GM12878 (cell line): Measurements from ENCODE around the gene CSF1. TPM values are rescaled to one million over a fixed set of nuclear protein-coding genes. Genes with fewer than 3 reads are reported as not detected.
"Not testable (repeated sequence)": the region's sequence is repeated elsewhere in the genome, so short reads cannot be mapped to it uniquely, and the experiment has no call there.

ENCODE experiments used
- ATAC-seq: fragments of 200-7000 bp; cut with Tn5 transposase; 3 replicates; pipeline ENCODE4 v1.9.1; 2020; ENCODE audit warnings: mild to moderate bottlenecking, moderate library complexity
- BruUV-seq: library from RNA; stranded (reverse); fragments of 400-500 nt; replicated peaks from 2 replicates; lab custom pipeline; 2021; lab: Mats Ljungman, UMichigan
- CTCF ChIA-PET: fragments of 300-600 bp; sonication (Branson Sonifier 250); formaldehyde crosslinking; extraction: SDS; loops from one replicate; lab custom pipeline; 2021; ENCODE audit warnings: inconsistent platforms; lab: Yijun Ruan, JAX
- POLR2A ChIA-PET: fragments of 350-600 bp; formaldehyde crosslinking; extraction: SDS; loops from one replicate; lab custom pipeline; 2021; ENCODE audit warnings: inconsistent platforms; lab: Charles Lee
- RAD21 ChIA-PET: fragments of 300-600 bp; sonication (Branson Sonifier 250); formaldehyde crosslinking; loops from one replicate; lab custom pipeline; 2023; ENCODE audit warnings: antibody characterized with exemption; ENCODE audit not compliant: unreplicated experiment; lab: Charles Lee
- SMC1A ChIA-PET: fragments of 300-600 bp; sonication (Branson Sonifier 250); formaldehyde crosslinking; loops from one replicate; lab custom pipeline; 2023; ENCODE audit not compliant: unreplicated experiment, uncharacterized antibody; lab: Charles Lee
- DNase-seq: peaks from one replicate; pipeline ENCODE4 v3.0.0-alpha.2; 2011; ENCODE audit warnings: low read depth, low spot score
- FAIRE-seq: peaks from 3 replicates; lab custom pipeline; 2011; peaks lifted over from hg19 to GRCh38; lab: Jason Lieb, UNC
- H2AFZ ChIP-seq: 2 replicates; pipeline ENCODE4 v1.6.0; 2011; ENCODE audit warnings: low read depth, low read length, control low read depth; ENCODE audit not compliant: control insufficient read depth
- H3K27ac ChIP-seq: 2 replicates; pipeline ENCODE4 v1.5.1; 2011; ENCODE audit warnings: control low read depth; ENCODE audit not compliant: control insufficient read depth, insufficient read depth
- H3K27me3 ChIP-seq, 2 experiments: replicated peaks in 1 of 2; 2 replicates each; pipeline versions ENCODE4 v1.6.0 to v1.6.1; 2011; ENCODE audit warnings: low read length in 1 of 2; ENCODE audit not compliant: control insufficient read depth in 2 of 2, insufficient read depth in 2 of 2
- H3K36me3 ChIP-seq, 2 experiments: 2 replicates each; pipeline ENCODE4 v1.5.1; 2011; ENCODE audit warnings: low read length in 1 of 2; ENCODE audit not compliant: control insufficient read depth in 2 of 2, insufficient read depth in 2 of 2
- H3K4me1 ChIP-seq: 2 replicates; pipeline ENCODE4 v1.6.1; 2011; ENCODE audit warnings: mild to moderate bottlenecking, low read length, moderate library complexity, mixed read lengths; ENCODE audit not compliant: control insufficient read depth, insufficient read depth
- H3K4me2 ChIP-seq: 2 replicates; pipeline ENCODE4 v1.6.0; 2011; ENCODE audit warnings: control low read depth; ENCODE audit not compliant: control insufficient read depth, insufficient read depth
- H3K4me3 ChIP-seq: fragments of 200-600 bp; sonication (generic); 2 replicates; pipeline ENCODE4 v1.5.1; 2016
- H3K79me2 ChIP-seq: 2 replicates; pipeline ENCODE4 v1.6.0; 2011; ENCODE audit warnings: low read length; ENCODE audit not compliant: control insufficient read depth, insufficient read depth
- H3K9ac ChIP-seq: 2 replicates; pipeline ENCODE4 v1.8.0; 2011; ENCODE audit warnings: low read length, control low read depth, mixed read lengths; ENCODE audit not compliant: control insufficient read depth, insufficient read depth
- H3K9me3 ChIP-seq: replicated peaks from 3 replicates; pipeline ENCODE4 v1.5.1; 2011; ENCODE audit warnings: mild to moderate bottlenecking, low read length; ENCODE audit not compliant: control insufficient read depth, insufficient read depth
- H4K20me1 ChIP-seq: 2 replicates; pipeline ENCODE4 v1.6.0; 2011; ENCODE audit not compliant: control insufficient read depth, insufficient read depth
- CEBPB ChIP-seq, 2 experiments: fragments of 150-350 bp in 1 of 2; IDR thresholded peaks; 2 replicates each; pipeline ENCODE4 v1.6.1; 2012 to 2014; ENCODE audit warnings: low read depth in 2 of 2, low read length in 2 of 2, borderline replicate concordance in 1 of 2, inconsistent platforms in 1 of 2
- CHD1 ChIP-seq: IDR thresholded peaks from 2 replicates; pipeline ENCODE4 v1.6.1; 2012; ENCODE audit warnings: low read depth, low read length, improper control_type of control experiment
- TBL1XR1 ChIP-seq: IDR thresholded peaks from 2 replicates; pipeline ENCODE4 v1.6.1; 2012; ENCODE audit warnings: low read depth, low read length, improper control_type of control experiment
- WGBS: methylation state at CpG from one replicate; pipeline ENCODE4 v1.1.6; 2016; ENCODE audit warnings: low lambda C conversion rate; ENCODE audit not compliant: insufficient replicate concordance, insufficient coverage; ENCODE audit errors: missing lambda C conversion rate; 5-methylcytosine and 5-hydroxymethylcytosine counted together
- in situ Hi-C: fragments of 300-500 bp; cut with MboI; formaldehyde crosslinking; loops from 9 replicates; pipeline ENCODE4 v1.14.3; 2018; ENCODE audit warnings: mixed read lengths
- intact Hi-C: fragments of 100-400 bp; cut with micrococcal nuclease; formaldehyde crosslinking; loops from one replicate; pipeline ENCODE4 v1.14.2; 2022; ENCODE audit not compliant: unreplicated experiment
- polyA plus RNA-seq, 11 experiments: library from polyadenylated mRNA; depleted of rRNA in 4 of 11; unstranded in 6 of 11; stranded (reverse) in 5 of 11; fragments of >200 nt; fragmentation: Nextera tagmentation in 4 of 11; fragmentation: Illumina TruSeq in 1 of 11; extraction: Ambion mirVana in 4 of 11; extraction: Trizol in 1 of 11; gene quantifications; 1 replicate in 1 of 11; 2 replicates in 10 of 11; pipeline versions ENCODE4 v1.2.1 to v1.2.3, GENCODE V29; 2011 to 2016; ENCODE audit warnings: inconsistent platforms in 2 of 11, missing spikeins in 2 of 11, low read depth in 1 of 11
- total RNA-seq, 4 experiments: library from RNA; depleted of rRNA in 3 of 4; stranded (reverse); fragments of >200 nt in 3 of 4; fragmentation: Illumina TruSeq in 1 of 4; extraction: Trizol in 1 of 4; gene quantifications; 2 replicates each; pipeline versions ENCODE4 v1.2.1 to v1.2.3, GENCODE V29; 2013 to 2021
- TF ChIP-seq, protein P1 (sequence below): fragments of 450-650 bp; formaldehyde crosslinking; IDR thresholded peaks from 2 replicates; pipeline ENCODE4 v1.4.0; 2020; ENCODE audit warnings: mild to moderate bottlenecking, moderate library complexity

The CSF1 gene
- total and polyA plus RNA-seq, 10 of the 15 experiments (the other 5 are each of a cell fraction or from before 2014, with no cell fraction given) = 1.2 to 32.4 (median 13.0) TPM

DNA sequence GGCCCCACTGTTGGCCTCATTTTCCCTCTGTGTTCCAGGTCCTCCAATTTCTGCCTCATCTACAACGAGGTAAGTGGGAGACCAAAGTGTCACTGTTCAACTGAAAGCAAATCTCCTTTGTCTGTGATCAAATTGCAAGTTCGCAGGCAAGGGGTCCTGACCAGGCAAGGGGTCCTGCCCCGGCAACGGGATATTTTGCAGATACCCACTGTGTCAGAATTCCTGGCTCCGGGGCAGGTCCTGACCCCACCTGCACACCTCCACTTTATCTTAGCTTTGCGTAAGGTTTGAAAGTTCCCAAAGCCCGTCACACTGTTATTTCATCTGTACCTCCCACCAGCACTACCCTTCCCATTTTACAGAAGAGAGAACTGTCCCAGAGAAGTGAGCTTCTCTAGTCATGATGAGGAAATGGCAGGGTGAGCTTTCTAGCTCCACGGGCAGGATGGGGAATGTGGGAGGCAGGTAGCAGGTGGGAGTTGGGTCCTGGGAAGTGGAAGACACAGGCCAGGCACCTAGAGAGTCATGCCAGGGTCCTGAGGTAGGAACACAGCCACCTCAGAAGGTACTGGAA, 32.0 kb upstream of the CSF1 start (continued):
- TF ChIP-seq, protein P1, sequence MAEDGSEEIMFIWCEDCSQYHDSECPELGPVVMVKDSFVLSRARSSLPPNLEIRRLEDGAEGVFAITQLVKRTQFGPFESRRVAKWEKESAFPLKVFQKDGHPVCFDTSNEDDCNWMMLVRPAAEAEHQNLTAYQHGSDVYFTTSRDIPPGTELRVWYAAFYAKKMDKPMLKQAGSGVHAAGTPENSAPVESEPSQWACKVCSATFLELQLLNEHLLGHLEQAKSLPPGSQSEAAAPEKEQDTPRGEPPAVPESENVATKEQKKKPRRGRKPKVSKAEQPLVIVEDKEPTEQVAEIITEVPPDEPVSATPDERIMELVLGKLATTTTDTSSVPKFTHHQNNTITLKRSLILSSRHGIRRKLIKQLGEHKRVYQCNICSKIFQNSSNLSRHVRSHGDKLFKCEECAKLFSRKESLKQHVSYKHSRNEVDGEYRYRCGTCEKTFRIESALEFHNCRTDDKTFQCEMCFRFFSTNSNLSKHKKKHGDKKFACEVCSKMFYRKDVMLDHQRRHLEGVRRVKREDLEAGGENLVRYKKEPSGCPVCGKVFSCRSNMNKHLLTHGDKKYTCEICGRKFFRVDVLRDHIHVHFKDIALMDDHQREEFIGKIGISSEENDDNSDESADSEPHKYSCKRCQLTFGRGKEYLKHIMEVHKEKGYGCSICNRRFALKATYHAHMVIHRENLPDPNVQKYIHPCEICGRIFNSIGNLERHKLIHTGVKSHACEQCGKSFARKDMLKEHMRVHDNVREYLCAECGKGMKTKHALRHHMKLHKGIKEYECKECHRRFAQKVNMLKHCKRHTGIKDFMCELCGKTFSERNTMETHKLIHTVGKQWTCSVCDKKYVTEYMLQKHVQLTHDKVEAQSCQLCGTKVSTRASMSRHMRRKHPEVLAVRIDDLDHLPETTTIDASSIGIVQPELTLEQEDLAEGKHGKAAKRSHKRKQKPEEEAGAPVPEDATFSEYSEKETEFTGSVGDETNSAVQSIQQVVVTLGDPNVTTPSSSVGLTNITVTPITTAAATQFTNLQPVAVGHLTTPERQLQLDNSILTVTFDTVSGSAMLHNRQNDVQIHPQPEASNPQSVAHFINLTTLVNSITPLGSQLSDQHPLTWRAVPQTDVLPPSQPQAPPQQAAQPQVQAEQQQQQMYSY = no peak
- TF ChIP-seq TBL1XR1 (no peak), CHD1 (no peak), CEBPB (IDR thresholded peaks at IDR 0.05; ENCODE audit: borderline replicate concordance in 1 of 2, low read depth in 2 of 2, low read length in 2 of 2) (no peak)
- TF ChIP-seq, all 136 proteins: peak for 0

- H3K9ac ChIP-seq, H4K20me1 ChIP-seq, H3K27ac ChIP-seq, in situ Hi-C loops, H3K4me3 ChIP-seq, intact Hi-C loops, BruUV-seq, H3K27me3 ChIP-seq, H3K9me3 ChIP-seq, H3K79me2 ChIP-seq, H3K4me2 ChIP-seq, ATAC-seq, H3K36me3 ChIP-seq, FAIRE-seq, H2AFZ ChIP-seq, H3K4me1 ChIP-seq, RAD21 ChIA-PET, DNase-seq: not testable (repeated sequence)
- POLR2A ChIA-PET = interaction anchor here (1.0 kb wide), 1 partner anchor 11 kb away, joined by 3 read pairs; no protein-coding TSS in a partner anchor
- WGBS = 67% methylated on average over 6 of the region's 6 CpGs
- SMC1A ChIA-PET = interaction anchor here (2.8 kb wide), 1 partner anchor 33 kb away, joined by 10 read pairs; no protein-coding TSS in a partner anchor
- CTCF ChIA-PET = interaction anchor here (1.6 kb wide), 1 partner anchor 103 kb away, joined by 3 read pairs; no protein-coding TSS in a partner anchor
Observed at GRCh38 chr1:109879371-109879770, 31.3 kb upstream of the CSF1 start.
